HEK293 (cell line): ENCODE data around the gene DIS3L2.

ENCODE experiments used
- CTCF ChIP-seq: fragments of 450-650 bp; formaldehyde crosslinking; IDR thresholded peaks from 2 replicates; pipeline ENCODE4 v1.5.1; 2016; ENCODE audit warnings: missing biosample characterization, missing genetic modification characterization
- KLF10 ChIP-seq: fragments of 450-650 bp; IDR thresholded peaks from 2 replicates; pipeline ENCODE4 v1.5.1; 2018; ENCODE audit warnings: missing biosample characterization, mild to moderate bottlenecking, missing genetic modification characterization
- PBX3 ChIP-seq: sonication (generic); formaldehyde crosslinking; IDR thresholded peaks from 2 replicates; pipeline ENCODE4 v1.8.1; 2022; ENCODE audit warnings: mild to moderate bottlenecking, moderate library complexity, missing genetic modification reagents
- SALL2 ChIP-seq: fragments of 450-650 bp; formaldehyde crosslinking; IDR thresholded peaks from 2 replicates; pipeline ENCODE4 v1.5.0; 2017; ENCODE audit warnings: missing biosample characterization, mild to moderate bottlenecking, missing genetic modification characterization, borderline replicate concordance
- ZNF114 ChIP-seq: fragments of 450-650 bp; formaldehyde crosslinking; IDR thresholded peaks from 2 replicates; pipeline ENCODE4 v1.5.0; 2017; ENCODE audit warnings: missing biosample characterization, missing genetic modification characterization
- ZNF558 ChIP-seq: fragments of 450-650 bp; formaldehyde crosslinking; IDR thresholded peaks from 2 replicates; pipeline ENCODE4 v1.5.1; 2016; ENCODE audit warnings: missing biosample characterization, missing genetic modification characterization
- ZNF785 ChIP-seq: fragments of 450-650 bp; formaldehyde crosslinking; IDR thresholded peaks from 2 replicates; pipeline ENCODE4 v1.5.1; 2016; ENCODE audit warnings: missing biosample characterization, missing genetic modification characterization
- TF ChIP-seq, protein P1 (sequence below): fragments of 450-650 bp; formaldehyde crosslinking; IDR thresholded peaks from 2 replicates; pipeline ENCODE4 v1.5.1; 2016; ENCODE audit warnings: missing biosample characterization, missing genetic modification characterization

GRCh38 chr2:231932985-231933915, 28.3 kb upstream of the DIS3L2 start:
- TF ChIP-seq CTCF (tag by site-specific recombination): no peak
- no peak for TF ChIP-seq ZNF558 (tag by site-specific recombination)
- TF ChIP-seq, protein P1, sequence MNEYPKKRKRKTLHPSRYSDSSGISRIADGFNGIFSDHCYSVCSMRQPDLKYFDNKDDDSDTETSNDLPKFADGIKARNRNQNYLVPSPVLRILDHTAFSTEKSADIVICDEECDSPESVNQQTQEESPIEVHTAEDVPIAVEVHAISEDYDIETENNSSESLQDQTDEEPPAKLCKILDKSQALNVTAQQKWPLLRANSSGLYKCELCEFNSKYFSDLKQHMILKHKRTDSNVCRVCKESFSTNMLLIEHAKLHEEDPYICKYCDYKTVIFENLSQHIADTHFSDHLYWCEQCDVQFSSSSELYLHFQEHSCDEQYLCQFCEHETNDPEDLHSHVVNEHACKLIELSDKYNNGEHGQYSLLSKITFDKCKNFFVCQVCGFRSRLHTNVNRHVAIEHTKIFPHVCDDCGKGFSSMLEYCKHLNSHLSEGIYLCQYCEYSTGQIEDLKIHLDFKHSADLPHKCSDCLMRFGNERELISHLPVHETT (tag by site-specific recombination): no peak
- no peak for TF ChIP-seq KLF10 (tag by site-specific recombination)
- TF ChIP-seq SALL2 (tag by site-specific recombination): no peak
- TF ChIP-seq PBX3 (CRISPR knock-in tag): no peak
- TF ChIP-seq ZNF785 (tag by site-specific recombination): no peak
- TF ChIP-seq ZNF114 (tag by site-specific recombination): no peak
